SK-N-SH (cell line): ENCODE measurements around the gene EVC2.

ENCODE experiments used
- CHD2 ChIP-seq: fragments of 150-350 bp; IDR thresholded peaks from 2 replicates; pipeline ENCODE4 v1.6.1; 2018; ENCODE audit warnings: low read length; ENCODE audit not compliant: partially characterized antibody
- EZH2phosphoT487 ChIP-seq: fragments of 200-600 bp; sonication (generic); IDR thresholded peaks from 2 replicates; pipeline ENCODE4 v1.6.1; 2017; ENCODE audit warnings: low read depth, mixed run types, mild to moderate bottlenecking, antibody characterized with exemption, moderate library complexity, borderline replicate concordance
- TF ChIP-seq, protein P1 (sequence below): fragments of 200-600 bp; sonication (generic); IDR thresholded peaks from 2 replicates; pipeline ENCODE4 v1.6.1; 2017; ENCODE audit warnings: antibody characterized with exemption, mild to moderate bottlenecking, moderate library complexity

GRCh38 chr4:5573965-5574364 lies 134.4 kb downstream of the EVC2 start:
- TF ChIP-seq EZH2phosphoT487: no peak
- TF ChIP-seq, protein P1, sequence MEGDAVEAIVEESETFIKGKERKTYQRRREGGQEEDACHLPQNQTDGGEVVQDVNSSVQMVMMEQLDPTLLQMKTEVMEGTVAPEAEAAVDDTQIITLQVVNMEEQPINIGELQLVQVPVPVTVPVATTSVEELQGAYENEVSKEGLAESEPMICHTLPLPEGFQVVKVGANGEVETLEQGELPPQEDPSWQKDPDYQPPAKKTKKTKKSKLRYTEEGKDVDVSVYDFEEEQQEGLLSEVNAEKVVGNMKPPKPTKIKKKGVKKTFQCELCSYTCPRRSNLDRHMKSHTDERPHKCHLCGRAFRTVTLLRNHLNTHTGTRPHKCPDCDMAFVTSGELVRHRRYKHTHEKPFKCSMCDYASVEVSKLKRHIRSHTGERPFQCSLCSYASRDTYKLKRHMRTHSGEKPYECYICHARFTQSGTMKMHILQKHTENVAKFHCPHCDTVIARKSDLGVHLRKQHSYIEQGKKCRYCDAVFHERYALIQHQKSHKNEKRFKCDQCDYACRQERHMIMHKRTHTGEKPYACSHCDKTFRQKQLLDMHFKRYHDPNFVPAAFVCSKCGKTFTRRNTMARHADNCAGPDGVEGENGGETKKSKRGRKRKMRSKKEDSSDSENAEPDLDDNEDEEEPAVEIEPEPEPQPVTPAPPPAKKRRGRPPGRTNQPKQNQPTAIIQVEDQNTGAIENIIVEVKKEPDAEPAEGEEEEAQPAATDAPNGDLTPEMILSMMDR: no peak
- no peak for TF ChIP-seq CHD2
